IPS-18a (cell line): ENCODE measurements around the gene RPS6KA1.

Experiments
- H3K27ac ChIP-seq: one replicate; pipeline ENCODE4 v1.5.1; 2013; ENCODE audit warnings: low read length
- H3K27me3 ChIP-seq: one replicate; pipeline ENCODE4 v1.6.1; 2013; ENCODE audit warnings: mild to moderate bottlenecking, low read length; ENCODE audit not compliant: control insufficient read depth, insufficient read depth
- H3K36me3 ChIP-seq: one replicate; pipeline ENCODE4 v1.6.1; 2013; ENCODE audit warnings: low read depth, low read length; ENCODE audit not compliant: control insufficient read depth
- H3K4me1 ChIP-seq: one replicate; pipeline ENCODE4 v1.6.1; 2013; ENCODE audit warnings: low read depth, low read length; ENCODE audit not compliant: control insufficient read depth
- H3K4me3 ChIP-seq: one replicate; pipeline ENCODE4 v1.5.1; 2013; ENCODE audit warnings: low read length
- H3K9ac ChIP-seq: one replicate; pipeline ENCODE4 v1.6.1; 2013; ENCODE audit warnings: mild to moderate bottlenecking, low read length, moderate library complexity
- H3K9me3 ChIP-seq: one replicate; pipeline ENCODE4 v1.6.1; 2013; ENCODE audit warnings: low read depth, low read length; ENCODE audit not compliant: control insufficient read depth

The RPS6KA1 gene

DNA sequence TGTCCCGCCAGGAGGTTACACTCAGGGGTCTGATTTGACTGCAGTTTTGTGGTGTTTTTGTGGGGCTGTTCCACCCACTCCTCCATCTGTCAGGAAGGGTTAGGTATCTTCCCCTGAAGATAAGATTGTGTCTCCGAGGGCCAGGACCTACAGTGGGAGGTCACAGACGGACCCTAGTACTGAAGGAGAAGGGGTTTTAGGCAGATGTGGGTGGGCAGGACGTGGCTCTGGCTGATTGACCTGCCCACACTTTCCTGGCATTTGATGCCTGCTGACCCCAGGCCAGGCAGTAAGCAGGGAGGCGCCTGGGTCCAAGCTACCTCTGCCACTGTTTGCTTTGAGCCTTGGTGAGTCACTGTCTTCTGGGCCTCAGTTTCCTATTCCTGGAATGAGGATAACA, 13.9 kb downstream of the RPS6KA1 start:
- Histone ChIP-seq H3K4me1 (peaks cover 4% of the 10 kb centered on the region), H3K27me3 (no peaks in the 10 kb centered on the region), H3K9me3 (no peaks in the 10 kb centered on the region), H3K9ac (no peak overlapping the region), H3K4me3 (no peak overlapping the region), H3K36me3 (peaks cover 8% of the 10 kb centered on the region), H3K27ac (no peak overlapping the region)

DNA sequence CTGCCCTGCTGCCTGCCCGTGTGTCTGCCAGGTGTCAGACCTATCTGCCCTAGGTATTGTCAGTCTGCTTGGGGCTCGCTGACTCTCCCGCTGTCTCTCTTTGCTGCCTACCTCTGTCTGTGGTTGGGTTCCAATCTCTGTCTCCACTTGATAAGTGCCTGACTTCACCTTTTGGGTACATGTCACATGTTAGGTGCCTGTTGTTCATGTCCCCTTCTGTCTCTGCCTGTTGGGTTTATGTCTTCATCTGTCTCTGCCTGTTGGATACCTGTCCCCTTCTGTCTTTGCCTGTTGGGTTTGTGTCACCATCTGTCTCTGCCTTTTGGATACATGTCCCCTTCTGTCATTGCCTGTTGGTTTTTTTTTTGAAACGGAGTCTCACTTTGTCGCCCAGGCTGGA, 14.6 kb downstream of the RPS6KA1 start:
- peaks cover 8% of the 10 kb centered on the region for H3K36me3 ChIP-seq
- H3K4me3 ChIP-seq = no peak overlapping the region
- H3K4me1 ChIP-seq = peaks cover 4% of the 10 kb centered on the region
- H3K9me3 ChIP-seq = no peaks in the 10 kb centered on the region
- no peak overlapping the region for H3K9ac ChIP-seq
- no peak overlapping the region for H3K27ac ChIP-seq
- no peaks in the 10 kb centered on the region for H3K27me3 ChIP-seq

DNA sequence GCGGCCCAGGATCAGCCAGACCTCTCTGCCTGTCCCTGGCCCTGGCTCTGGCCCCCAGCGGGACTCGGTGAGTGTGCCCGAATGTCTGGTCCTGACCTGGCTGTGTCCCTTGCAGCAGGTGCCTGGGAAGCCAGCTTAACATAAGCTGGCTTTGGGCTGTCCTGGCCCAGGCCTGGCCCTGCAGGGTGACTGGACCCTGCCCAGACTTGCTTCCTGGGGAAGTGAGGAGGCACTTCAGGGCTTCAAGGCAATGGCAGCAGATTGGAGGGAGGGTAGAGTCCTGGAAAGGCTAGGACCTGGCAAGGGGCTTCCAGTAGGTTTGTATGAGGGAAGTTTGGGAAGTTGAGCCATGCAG, 16.4 kb downstream of the RPS6KA1 start:
- H3K9me3 ChIP-seq = no peaks in the 10 kb centered on the region
- no peak overlapping the region for H3K27ac ChIP-seq
- no peak overlapping the region for H3K4me3 ChIP-seq
- H3K27me3 ChIP-seq = no peaks in the 10 kb centered on the region
- no peak overlapping the region for H3K9ac ChIP-seq
- H3K4me1 ChIP-seq = peaks cover 4% of the 10 kb centered on the region
- H3K36me3 ChIP-seq = peaks cover 8% of the 10 kb centered on the region

DNA sequence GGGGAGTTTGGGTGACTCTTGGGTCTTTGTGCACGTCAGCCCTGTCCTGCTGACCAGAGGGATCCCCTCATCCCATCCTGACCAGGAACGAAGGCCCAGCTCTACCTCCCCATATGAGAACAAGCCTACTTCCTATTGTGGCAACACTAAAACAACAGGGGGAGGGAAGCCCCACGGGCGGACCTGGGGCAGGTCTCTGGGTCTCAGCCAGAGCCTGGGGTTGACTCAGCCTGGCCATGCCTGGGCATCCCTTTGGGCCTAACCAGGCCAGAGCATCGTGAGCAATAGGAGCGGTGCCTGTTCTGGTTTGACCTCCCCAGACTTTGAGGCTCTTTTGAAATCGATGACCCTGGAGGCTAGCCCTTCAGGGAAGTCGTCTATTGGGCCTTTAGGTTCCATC, 16.8 kb downstream of the RPS6KA1 start:
- H3K9ac ChIP-seq = no peak overlapping the region
- H3K9me3 ChIP-seq = no peaks in the 10 kb centered on the region
- no peak overlapping the region for H3K27ac ChIP-seq
- H3K36me3 ChIP-seq = peaks cover 8% of the 10 kb centered on the region
- no peak overlapping the region for H3K4me3 ChIP-seq
- peaks cover 4% of the 10 kb centered on the region for H3K4me1 ChIP-seq
- H3K27me3 ChIP-seq = no peaks in the 10 kb centered on the region

DNA sequence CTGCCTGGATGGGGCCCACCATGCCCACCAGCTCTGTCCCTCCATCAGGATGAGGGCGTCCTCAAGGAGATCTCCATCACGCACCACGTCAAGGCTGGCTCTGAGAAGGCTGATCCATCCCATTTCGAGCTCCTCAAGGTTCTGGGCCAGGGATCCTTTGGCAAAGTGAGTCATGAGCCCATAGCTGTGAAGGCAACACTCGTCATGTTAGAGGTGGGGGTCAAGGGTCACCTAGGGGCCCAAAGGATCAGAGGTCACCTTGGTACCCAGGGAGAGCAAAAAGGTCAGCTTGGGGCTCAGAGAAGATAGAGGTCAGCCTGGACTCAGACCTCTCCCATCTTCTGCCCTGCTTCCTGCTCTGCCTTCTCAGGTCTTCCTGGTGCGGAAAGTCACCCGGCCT, 17.3 kb downstream of the RPS6KA1 start:
- Histone ChIP-seq H3K9ac (no peak overlapping the region), H3K27ac (no peak overlapping the region), H3K4me1 (no peaks in the 10 kb centered on the region), H3K27me3 (no peaks in the 10 kb centered on the region), H3K9me3 (no peaks in the 10 kb centered on the region), H3K4me3 (no peak overlapping the region), H3K36me3 (peaks cover 8% of the 10 kb centered on the region)

DNA sequence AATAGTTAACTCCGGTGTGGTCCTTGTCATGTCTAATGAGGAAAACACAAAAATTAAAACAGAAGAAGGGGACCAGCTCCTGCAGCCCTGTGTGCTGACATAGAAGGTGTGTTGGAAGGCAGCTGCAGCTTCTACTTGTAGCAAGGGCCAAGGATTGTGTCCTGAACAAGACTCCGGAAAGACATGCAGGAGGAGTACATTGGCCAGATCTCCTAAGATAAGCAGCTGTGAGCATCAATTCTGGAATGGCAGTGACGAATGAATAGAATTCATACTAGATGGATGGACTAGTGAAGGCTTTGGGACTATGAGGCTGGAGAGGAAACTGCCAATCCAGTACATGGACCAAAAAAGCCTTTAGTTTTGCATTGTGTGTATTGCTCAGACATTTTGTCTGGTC, 19.3 kb downstream of the RPS6KA1 start:
- Histone ChIP-seq H3K9ac (no peak overlapping the region), H3K4me1 (no peaks in the 10 kb centered on the region), H3K9me3 (no peaks in the 10 kb centered on the region), H3K27ac (no peak overlapping the region), H3K4me3 (no peak overlapping the region), H3K36me3 (peaks cover 13% of the 10 kb centered on the region), H3K27me3 (no peaks in the 10 kb centered on the region)

DNA sequence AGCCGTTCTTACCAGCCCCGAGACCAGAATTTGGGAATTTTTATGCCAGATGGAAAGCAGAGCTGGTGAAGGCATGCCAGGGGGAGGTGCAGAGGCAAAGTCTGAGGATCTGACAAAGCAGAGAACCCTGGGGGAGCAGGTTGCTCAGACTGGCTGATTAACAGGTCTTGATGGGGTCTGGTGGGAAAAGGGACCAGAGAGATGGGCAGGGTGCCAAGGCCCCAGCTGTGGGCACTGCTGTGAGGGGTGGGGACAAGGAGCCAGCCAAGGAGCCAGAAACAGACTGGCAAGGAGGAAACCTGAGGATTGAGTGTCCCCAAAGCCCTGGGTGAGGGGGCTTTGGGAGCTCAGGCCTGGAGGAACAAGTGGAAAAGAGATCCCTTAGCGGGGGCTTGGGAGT, 21.4 kb downstream of the RPS6KA1 start:
- Histone ChIP-seq H3K9ac (no peak overlapping the region), H3K9me3 (no peaks in the 10 kb centered on the region)

DNA sequence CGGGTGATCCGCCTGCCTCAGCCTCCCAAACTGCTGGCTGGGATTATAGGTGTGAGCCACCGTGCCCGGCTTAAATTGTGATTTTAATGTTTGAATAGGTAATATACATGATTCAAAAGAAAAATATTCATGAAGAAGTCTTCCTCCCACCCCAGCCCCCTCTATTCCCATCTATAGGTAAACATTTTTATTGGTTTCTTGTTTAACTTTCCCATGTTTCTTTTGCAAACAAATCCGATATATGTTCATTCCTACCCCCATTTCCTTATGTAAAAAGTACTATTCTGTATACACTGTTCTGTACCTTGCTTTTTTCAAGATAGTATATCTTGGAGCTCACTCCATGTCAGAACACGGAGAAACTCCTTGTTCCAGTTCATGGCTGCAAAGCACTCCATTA, 23.2 kb downstream of the RPS6KA1 start:
- Histone ChIP-seq H3K4me1 (no peaks in the 10 kb centered on the region), H3K9me3 (no peaks in the 10 kb centered on the region), H3K27ac (no peak overlapping the region), H3K4me3 (no peak overlapping the region), H3K36me3 (peaks cover 11% of the 10 kb centered on the region), H3K9ac (no peak overlapping the region), H3K27me3 (no peaks in the 10 kb centered on the region)

More for the DNA sequence above, 21.4 kb downstream of the RPS6KA1 start:
- no peaks in the 10 kb centered on the region for H3K27me3 ChIP-seq
- peaks cover 19% of the 10 kb centered on the region for H3K36me3 ChIP-seq
- H3K27ac ChIP-seq = no peak overlapping the region
- no peaks in the 10 kb centered on the region for H3K4me1 ChIP-seq
- no peak overlapping the region for H3K4me3 ChIP-seq

DNA sequence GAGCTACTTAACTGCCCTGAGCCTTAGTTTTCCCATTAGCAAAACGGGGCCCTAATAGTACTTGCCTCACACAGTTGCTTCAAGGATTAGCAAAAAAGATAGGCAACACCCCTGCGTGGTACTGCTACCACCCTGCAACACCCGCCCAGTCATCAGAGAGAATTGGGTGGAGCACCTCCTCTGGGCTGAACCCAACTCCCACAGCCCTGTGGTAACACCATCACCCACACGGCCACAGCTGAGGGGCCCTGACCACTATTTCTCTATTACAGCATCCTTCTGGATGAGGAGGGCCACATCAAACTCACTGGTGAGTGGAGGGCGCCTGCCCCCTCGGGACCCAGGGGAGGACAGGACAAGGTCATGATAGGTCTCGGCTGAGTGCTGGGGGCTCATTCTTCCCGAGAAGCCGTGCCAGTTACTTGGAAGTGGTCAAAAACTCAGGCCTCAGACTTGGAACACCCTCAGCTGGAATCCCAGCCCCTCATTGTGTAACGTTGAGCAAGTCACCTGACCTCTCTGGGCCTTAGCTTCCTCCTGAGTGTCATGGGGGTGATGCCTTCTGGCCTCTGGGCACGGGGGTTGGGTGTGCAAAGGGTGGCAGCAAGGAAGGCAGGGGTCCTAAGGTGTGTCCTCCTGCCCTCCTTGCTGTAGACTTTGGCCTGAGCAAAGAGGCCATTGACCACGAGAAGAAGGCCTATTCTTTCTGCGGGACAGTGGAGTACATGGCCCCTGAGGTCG, 24.6 kb downstream of the RPS6KA1 start:
- no peak overlapping the region for H3K9ac ChIP-seq
- no peaks in the 10 kb centered on the region for H3K27me3 ChIP-seq
- no peak overlapping the region for H3K27ac ChIP-seq
- H3K4me1 ChIP-seq = no peaks in the 10 kb centered on the region
- no peaks in the 10 kb centered on the region for H3K9me3 ChIP-seq
- no peak overlapping the region for H3K4me3 ChIP-seq
- H3K36me3 ChIP-seq = peaks cover 14% of the 10 kb centered on the region

DNA sequence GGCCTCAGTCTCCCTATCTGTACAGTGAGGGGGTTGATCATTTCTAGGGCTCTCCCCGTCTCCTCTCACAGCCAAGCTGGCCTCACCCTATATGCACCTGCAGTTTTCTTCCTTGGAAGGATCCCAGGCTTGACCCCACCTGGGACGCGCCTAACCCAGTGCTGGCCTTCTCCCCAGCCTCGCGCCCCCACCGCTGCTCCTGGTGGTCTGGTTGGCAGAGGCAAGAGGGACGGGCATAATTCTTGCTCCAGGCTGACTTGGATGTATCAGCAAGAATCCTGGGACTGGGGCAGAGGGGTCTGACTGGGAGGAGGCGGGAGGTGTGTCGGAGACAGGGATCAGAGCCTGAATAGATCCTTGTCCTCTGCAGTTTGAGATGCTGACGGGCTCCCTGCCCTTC, 25.2 kb downstream of the RPS6KA1 start:
- no peaks in the 10 kb centered on the region for H3K9me3 ChIP-seq
- H3K9ac ChIP-seq = no peak overlapping the region
- H3K4me3 ChIP-seq = no peak overlapping the region
- no peaks in the 10 kb centered on the region for H3K27me3 ChIP-seq
- no peak overlapping the region for H3K27ac ChIP-seq
- H3K36me3 ChIP-seq = peaks cover 15% of the 10 kb centered on the region
- no peaks in the 10 kb centered on the region for H3K4me1 ChIP-seq

DNA sequence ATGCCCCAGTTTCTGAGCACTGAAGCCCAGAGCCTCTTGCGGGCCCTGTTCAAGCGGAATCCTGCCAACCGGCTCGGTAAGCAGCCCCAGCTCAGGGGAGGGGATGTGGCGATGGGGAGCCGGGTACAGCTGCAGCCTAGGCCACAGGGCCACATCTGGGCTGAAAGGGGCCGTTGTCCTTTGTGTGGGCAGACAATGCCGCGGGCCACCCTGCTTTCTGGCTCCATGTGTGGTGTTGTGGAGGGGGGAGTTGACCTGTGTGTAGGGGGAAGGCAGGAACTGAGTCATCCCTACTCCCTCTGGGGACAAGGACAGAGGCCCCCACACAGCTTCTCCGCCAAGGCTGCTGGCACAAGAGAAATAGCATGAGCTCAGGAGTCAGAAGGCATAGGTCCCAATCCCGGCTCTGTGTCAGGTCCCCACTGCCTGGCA, 26.0 kb downstream of the RPS6KA1 start:
- H3K27me3 ChIP-seq = no peaks in the 10 kb centered on the region
- H3K9ac ChIP-seq = no peak overlapping the region
- H3K4me3 ChIP-seq = no peak overlapping the region
- H3K36me3 ChIP-seq = peaks cover 20% of the 10 kb centered on the region
- no peaks in the 10 kb centered on the region for H3K9me3 ChIP-seq
- no peaks in the 10 kb centered on the region for H3K4me1 ChIP-seq
- H3K27ac ChIP-seq = no peak overlapping the region

DNA sequence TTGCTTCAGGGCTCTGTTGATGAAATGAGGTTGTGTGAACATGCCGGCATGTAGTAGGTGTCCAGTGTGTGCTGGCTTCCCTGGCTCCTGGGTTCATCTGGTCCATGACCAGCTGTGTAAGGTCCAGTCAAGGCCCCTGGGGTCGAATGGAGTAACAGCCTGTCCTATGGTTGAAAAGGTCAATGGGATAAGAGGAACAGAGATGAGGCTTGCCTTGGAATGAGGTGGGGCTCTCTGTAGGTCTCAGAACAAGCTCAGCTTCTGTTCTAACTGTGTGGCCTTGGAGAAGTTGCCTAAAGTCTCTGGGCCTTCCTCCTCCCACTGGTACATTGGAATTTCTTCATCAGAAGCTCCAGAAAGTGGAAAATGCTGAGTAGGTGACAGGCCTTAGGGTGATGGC, 26.6 kb downstream of the RPS6KA1 start:
- peaks cover 21% of the 10 kb centered on the region for H3K36me3 ChIP-seq
- H3K9ac ChIP-seq = no peak overlapping the region
- H3K4me1 ChIP-seq = no peaks in the 10 kb centered on the region
- no peak overlapping the region for H3K4me3 ChIP-seq
- H3K9me3 ChIP-seq = no peaks in the 10 kb centered on the region
- no peak overlapping the region for H3K27ac ChIP-seq
- H3K27me3 ChIP-seq = no peaks in the 10 kb centered on the region
